Mucosa of rectum (tissue), 2 donors: Measurements from ENCODE around the gene CHADL.

Experiments
- H3K27ac ChIP-seq, 2 donors: one replicate each; pipeline ENCODE4 v1.7.0; 2013; ENCODE audit warnings: inconsistent platforms in 2 of 2, low read depth in 2 of 2, low read length in 2 of 2
- H3K27me3 ChIP-seq, 2 donors: one replicate each; pipeline ENCODE4 v1.7.0; 2013; ENCODE audit warnings: low read length in 2 of 2; ENCODE audit not compliant: control insufficient read depth in 2 of 2, insufficient read depth in 2 of 2
- H3K36me3 ChIP-seq, 2 donors: one replicate each; pipeline ENCODE4 v1.7.0; 2013; ENCODE audit warnings: low read length in 2 of 2; ENCODE audit not compliant: control insufficient read depth in 2 of 2, insufficient read depth in 2 of 2
- H3K4me1 ChIP-seq, 2 donors: one replicate each; pipeline ENCODE4 v1.7.0; 2013; ENCODE audit warnings: low read length in 2 of 2, mild to moderate bottlenecking in 1 of 2; ENCODE audit not compliant: control insufficient read depth in 2 of 2, insufficient read depth in 2 of 2
- H3K4me3 ChIP-seq, 2 donors: one replicate each; pipeline ENCODE4 v1.7.0; 2013; ENCODE audit warnings: low read length in 2 of 2
- H3K9ac ChIP-seq, 2 donors: one replicate each; pipeline ENCODE4 v1.7.0; 2013; ENCODE audit warnings: low read length in 2 of 2, low read depth in 1 of 2, mild to moderate bottlenecking in 1 of 2
- H3K9me3 ChIP-seq, 2 donors: one replicate each; pipeline ENCODE4 v1.7.0; 2013; ENCODE audit warnings: low read length in 2 of 2; ENCODE audit not compliant: control insufficient read depth in 2 of 2
- donor health status: healthy.
- donor health status: Normal muscosa, but diverticular disease.

Gene CHADL, protein sequence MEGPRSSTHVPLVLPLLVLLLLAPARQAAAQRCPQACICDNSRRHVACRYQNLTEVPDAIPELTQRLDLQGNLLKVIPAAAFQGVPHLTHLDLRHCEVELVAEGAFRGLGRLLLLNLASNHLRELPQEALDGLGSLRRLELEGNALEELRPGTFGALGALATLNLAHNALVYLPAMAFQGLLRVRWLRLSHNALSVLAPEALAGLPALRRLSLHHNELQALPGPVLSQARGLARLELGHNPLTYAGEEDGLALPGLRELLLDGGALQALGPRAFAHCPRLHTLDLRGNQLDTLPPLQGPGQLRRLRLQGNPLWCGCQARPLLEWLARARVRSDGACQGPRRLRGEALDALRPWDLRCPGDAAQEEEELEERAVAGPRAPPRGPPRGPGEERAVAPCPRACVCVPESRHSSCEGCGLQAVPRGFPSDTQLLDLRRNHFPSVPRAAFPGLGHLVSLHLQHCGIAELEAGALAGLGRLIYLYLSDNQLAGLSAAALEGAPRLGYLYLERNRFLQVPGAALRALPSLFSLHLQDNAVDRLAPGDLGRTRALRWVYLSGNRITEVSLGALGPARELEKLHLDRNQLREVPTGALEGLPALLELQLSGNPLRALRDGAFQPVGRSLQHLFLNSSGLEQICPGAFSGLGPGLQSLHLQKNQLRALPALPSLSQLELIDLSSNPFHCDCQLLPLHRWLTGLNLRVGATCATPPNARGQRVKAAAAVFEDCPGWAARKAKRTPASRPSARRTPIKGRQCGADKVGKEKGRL

DNA sequence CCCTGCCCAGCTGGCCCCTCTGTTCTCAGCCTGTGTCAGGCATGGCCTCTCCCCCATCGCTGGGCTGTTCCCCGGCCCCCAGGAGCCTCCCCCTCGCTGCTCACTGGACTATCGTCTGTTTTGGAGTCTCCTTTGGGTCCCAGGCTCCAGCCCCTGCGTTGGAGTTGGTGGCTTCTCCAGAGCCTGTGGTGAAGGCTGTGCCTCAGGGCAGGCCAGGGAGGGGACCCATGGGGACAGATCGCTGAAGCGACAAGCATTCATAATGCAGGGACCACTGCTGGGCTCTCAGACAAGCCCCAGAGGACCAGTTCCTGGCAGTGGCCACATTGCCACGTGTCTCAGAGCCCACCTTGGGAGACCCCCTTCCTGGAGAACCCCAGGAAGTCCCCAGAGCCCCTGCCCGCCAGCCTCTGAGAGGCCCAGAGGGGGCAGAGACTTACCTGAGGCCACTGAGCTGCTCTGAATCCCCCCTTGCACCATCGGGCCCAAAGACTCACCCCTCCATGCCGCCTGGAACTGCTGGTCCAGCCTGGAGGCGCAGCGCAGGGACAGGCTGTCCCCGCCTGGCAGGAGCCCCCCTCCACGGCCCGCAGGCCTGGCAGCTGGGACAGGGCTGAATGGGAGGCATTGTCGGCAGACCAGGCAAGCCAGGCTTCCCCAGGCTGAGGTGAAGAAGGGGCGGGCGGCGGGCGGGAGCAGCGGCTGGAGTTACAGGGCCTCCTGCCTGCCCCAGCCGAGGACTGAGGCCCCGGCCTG, at the start of gene CHADL:
TSS of gene CHADL (minus strand) at position 555 of the 756 bp plus-strand sequence. CDS start at position 505, 50 bp downstream.
- H3K27ac ChIP-seq: no peak within 1 kb of the TSS
- no peak within 1 kb of the TSS for H3K9ac ChIP-seq

DNA sequence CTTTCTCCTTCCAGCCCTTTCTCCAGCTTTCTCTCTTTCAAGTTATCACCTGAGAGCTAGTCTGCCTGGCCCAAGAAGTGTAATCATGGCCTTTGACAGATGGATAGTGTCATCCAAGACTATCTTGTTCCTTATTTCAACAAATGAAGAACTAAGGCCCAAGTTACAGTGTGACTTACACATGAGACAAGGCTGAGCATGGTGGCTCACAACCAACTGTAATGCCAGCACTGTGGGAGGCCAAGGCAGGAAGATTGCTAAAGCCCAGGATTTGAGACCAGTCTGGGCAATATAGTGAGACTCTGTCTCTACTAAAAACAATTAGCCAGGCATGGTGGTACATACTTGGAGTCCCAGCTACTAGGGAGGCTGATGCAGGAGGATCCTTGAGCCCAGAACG, 48.9 kb upstream of the CHADL start:
- Histone ChIP-seq H3K4me1 (peaks cover 19% of the 10 kb centered on the region in 2 donors), H3K36me3 (peaks cover 0 to under 1% of the 10 kb centered on the region in 2 donors), H3K9me3 (no peaks in the 10 kb centered on the region), H3K27ac (no peak overlapping the region), H3K4me3 (no peak overlapping the region), H3K9ac (no peak overlapping the region), H3K27me3 (no peaks in the 10 kb centered on the region)

More for the DNA sequence above, at the start of gene CHADL:
- Histone ChIP-seq H3K27me3 (no peaks in the 10 kb centered on the region), H3K4me1 (peaks cover 10 to 11% of the 10 kb centered on the region in 2 donors), H3K9me3 (no peaks in the 10 kb centered on the region), H3K36me3 (peaks cover 2 to 3% of the 10 kb centered on the region in 2 donors), H3K4me3 (no peak within 1 kb of the TSS)

DNA sequence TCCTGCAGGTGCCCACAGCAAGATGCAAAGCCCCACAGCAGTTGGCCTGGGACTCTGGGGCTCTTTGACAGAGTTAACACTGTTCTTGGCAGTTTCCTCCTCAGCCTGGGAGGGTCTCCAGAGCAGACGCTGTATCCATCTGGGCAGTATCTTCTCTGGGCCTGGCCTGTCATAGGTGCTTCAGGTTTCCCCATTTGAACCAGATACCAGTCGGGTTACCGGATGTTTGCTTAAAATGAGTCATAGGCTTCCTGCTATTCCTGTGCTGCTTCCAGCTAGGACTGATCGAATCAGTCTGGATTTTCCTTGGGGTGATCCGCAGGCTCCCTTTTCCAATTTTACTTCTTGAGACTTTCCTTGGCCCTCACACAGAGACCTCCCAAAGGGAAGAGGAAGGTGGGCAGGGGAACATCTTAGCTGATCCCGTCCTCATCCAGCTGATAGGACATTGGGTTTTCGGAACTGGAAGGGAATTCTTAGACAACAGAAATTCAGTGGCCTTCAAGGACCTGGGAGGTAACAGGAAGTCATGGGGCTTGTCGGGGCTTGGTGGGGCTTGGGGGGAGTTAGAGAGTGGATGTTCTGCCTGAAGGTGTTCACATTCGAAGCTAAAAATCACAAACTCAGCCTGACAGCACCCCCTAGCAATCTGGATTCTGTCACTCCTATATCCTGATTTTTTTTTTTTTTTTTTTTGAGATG, 47.7 kb upstream of the CHADL start:
- Histone ChIP-seq H3K36me3 (peaks cover 0 to 4% of the 10 kb centered on the region in 2 donors), H3K9me3 (no peaks in the 10 kb centered on the region), H3K27me3 (no peaks in the 10 kb centered on the region), H3K4me3 (peak overlapping the region; percentile 51 to 59), H3K27ac (peak overlapping the region; percentile 80 to 89), H3K4me1 (peaks cover 20% of the 10 kb centered on the region in 2 donors), H3K9ac (peak overlapping the region; percentile 48 to 77)

DNA sequence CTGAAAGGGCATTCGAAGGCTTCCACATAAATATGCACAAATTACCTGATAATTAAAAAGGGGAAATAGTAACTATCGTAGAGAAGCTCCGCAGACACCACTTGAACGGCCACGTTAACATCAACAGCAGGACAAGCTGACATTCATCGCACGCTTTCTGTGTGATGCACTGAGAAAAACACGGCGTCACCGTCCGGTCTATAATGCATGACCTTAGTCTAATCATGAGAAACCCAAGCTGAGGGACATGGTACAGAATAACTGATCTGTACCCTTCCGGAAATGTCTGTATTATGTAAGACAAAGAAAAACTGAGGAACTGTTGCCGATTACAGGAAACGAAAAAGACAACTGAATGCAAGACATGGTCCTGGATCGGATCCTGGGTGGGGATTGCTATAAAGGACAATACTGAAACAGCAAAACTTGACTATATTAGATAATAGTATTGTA, 45.9 kb upstream of the CHADL start:
- H3K4me1 ChIP-seq: peaks cover 20% of the 10 kb centered on the region in 2 donors
- H3K27ac ChIP-seq: peak overlapping the region; percentile 80 to 92

DNA sequence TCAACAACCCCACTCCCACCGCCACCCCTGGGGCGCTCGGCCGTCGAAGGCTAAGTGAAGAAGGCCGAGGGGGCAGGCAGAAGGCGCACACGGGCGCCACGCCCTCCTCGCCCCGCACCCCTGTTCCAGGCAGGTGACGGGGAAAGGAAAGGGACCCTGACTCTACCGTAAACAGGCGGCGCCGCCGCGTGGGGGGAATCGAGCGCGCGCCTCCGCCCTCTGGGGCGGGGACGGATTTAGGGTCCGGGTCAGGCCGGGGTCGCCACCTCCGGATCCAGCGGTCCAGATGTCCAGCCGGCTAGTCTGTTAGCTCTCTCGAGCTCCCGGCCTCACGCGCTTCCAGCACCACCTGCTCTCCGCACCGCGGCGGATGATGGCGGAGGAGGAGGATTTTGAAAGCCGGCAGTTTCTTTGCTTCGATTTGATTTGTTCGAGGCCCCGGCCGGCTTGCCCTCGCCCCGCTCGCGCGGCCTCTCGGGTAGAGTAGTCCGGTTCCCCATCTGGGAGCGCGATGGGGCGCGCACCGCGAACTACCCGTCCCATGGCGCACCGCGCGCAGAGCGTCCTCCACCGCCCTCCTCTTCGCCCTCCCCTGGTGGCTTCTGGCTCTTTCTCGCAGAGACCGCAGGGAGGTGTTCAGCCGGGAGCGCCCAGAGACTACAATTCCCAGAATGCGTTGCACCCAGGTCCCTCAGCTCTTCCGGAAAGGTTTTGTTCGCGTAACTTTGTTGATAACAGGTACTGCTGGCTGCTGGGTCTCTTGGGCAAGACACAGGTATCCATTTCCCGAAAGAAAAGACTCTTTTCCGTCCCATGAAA, 45.3 kb upstream of the CHADL start, which contains the start of gene RANGAP1:
TSS of gene RANGAP1 (minus strand) at position 368 of the 819 bp plus-strand sequence. CDS start 5,143 bp downstream, outside the sequence.
- peak within 1 kb of the TSS; percentile 80 to 92 for H3K27ac ChIP-seq
- H3K27me3 ChIP-seq: no peaks in the 10 kb centered on the region
- H3K36me3 ChIP-seq: peaks cover 0 to 6% of the 10 kb centered on the region in 2 donors
- H3K4me1 ChIP-seq: peaks cover 20% of the 10 kb centered on the region in 2 donors
- H3K9me3 ChIP-seq: no peaks in the 10 kb centered on the region
- peak within 1 kb of the TSS; percentile 78 to 79 for H3K9ac ChIP-seq
- peak within 1 kb of the TSS; percentile 81 to 90 for H3K4me3 ChIP-seq

More for the DNA sequence above, 45.9 kb upstream of the CHADL start:
- H3K27me3 ChIP-seq: no peaks in the 10 kb centered on the region
- peaks cover 0 to 6% of the 10 kb centered on the region in 2 donors for H3K36me3 ChIP-seq
- H3K4me3 ChIP-seq: peak overlapping the region; percentile 81 to 90
- H3K9ac ChIP-seq: peak overlapping the region; percentile 68 to 78
- no peaks in the 10 kb centered on the region for H3K9me3 ChIP-seq

DNA sequence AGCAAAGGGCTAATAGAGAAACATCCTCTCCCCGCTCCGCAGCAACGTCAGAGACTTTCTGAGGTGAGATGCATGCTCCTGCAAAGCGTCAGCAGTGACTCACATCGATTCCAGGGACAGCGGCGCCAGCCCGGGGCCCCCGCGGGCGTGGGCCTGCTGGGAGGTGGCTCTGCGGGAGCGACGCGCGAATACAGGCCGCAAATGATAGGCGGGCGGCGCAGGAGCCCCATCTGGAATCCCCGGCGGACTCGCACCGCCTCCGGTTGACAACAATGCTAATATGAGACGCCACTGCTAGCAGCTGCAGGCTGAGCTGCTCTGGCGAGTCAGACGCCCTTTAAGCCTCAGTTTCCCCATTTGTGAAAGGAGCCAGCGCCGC, 44.7 kb upstream of the CHADL start:
- Histone ChIP-seq H3K27ac (peak overlapping the region; percentile 68 to 80), H3K9me3 (no peaks in the 10 kb centered on the region), H3K4me3 (peak overlapping the region; percentile 81 to 86), H3K36me3 (peaks cover 4 to 11% of the 10 kb centered on the region in 2 donors), H3K4me1 (peaks cover 20% of the 10 kb centered on the region in 2 donors), H3K27me3 (no peaks in the 10 kb centered on the region), H3K9ac (peak overlapping the region; percentile 74 to 79)

DNA sequence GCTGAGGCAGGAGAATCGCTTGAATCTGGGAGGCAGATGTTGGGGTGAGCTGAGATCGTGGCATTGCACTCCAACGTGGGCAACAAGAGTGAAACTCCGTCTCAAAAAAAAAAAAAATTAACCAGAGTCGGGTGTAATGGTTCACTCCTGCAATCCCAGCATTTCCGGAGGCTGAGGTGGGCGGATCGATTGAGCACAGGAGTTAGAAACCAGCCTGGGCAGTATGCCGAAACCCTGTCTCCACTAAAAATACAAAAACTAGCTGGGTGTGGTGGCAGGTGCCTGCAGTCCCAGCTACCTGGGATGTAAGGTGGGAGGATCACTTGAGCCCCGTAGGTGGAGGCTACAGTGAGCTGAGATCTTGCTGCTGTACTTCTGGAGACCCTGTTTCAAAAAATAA, 43.7 kb upstream of the CHADL start:
- H3K9ac ChIP-seq: no peak overlapping the region

DNA sequence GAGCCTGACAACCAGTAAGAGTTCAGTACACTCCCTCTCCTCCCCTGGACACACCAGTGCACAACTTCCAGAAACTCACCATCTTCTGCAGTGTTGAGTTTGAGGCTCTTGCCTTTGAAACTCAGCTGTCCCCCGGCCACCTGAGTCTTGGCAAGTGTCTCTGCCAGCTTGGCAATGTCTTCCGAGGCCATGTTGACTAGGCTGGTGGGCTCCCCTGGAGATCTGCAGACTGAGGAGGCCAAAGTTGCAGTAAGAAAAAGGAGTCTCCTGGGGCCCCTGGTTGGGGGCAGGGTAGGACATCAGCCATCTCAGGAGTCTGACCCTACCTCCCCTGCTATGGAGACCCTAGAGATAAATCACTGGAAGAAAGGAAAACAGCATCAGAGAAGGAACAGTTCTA, 40.1 kb upstream of the CHADL start:
- H3K36me3 ChIP-seq: peaks cover 17 to 28% of the 10 kb centered on the region in 2 donors

More for the DNA sequence above, 43.7 kb upstream of the CHADL start:
- Histone ChIP-seq H3K27ac (no peak overlapping the region), H3K4me1 (peaks cover 20% of the 10 kb centered on the region in 2 donors), H3K4me3 (no peak overlapping the region), H3K27me3 (no peaks in the 10 kb centered on the region), H3K9me3 (no peaks in the 10 kb centered on the region), H3K36me3 (peaks cover 10 to 18% of the 10 kb centered on the region in 2 donors)

More for the DNA sequence above, 40.1 kb upstream of the CHADL start:
- no peaks in the 10 kb centered on the region for H3K9me3 ChIP-seq
- no peaks in the 10 kb centered on the region for H3K27me3 ChIP-seq
- peaks cover 7% of the 10 kb centered on the region in 2 donors for H3K4me1 ChIP-seq
- H3K9ac ChIP-seq: no peak overlapping the region
- H3K27ac ChIP-seq: no peak overlapping the region
- no peak overlapping the region for H3K4me3 ChIP-seq
